HG02678 (cell line): ENCODE data around the gene MAPK7.

ENCODE experiments used
- ATAC-seq: cut with Tn5 transposase; IDR thresholded peaks from one replicate; pipeline ENCODE4 v1.9.1; 2021; ENCODE audit warnings: mild to moderate bottlenecking, moderate library complexity; ENCODE audit not compliant: unreplicated experiment

MAPK7 gene

GRCh38 chr17:19362277-19363113 lies 15.8 kb upstream of the MAPK7 start, which contains the start of gene B9D1:
B9D1 (minus strand) TSS chr17:19362723; CDS start chr17:19362569, 154 bp downstream.
- ATAC-seq: peak; percentile 84

GRCh38 chr17:19363114-19363438 lies 15.2 kb upstream of the MAPK7 start:
- ATAC-seq: no peak

- ATAC-seq: no peak
Observed at GRCh38 chr17:19363460-19364035, 14.8 kb upstream of the MAPK7 start.

- ATAC-seq: no peak
Observed at GRCh38 chr17:19364699-19365498, 13.4 kb upstream of the MAPK7 start.

- ATAC-seq: no peak
Observed at GRCh38 chr17:19365499-19365817, 12.8 kb upstream of the MAPK7 start.

- no peak for ATAC-seq
Observed at GRCh38 chr17:19365833-19366636, 12.3 kb upstream of the MAPK7 start.

GRCh38 chr17:19366637-19366972 lies 11.7 kb upstream of the MAPK7 start:
- ATAC-seq: no peak

GRCh38 chr17:19368229-19368628 lies 10.1 kb upstream of the MAPK7 start:
- no peak for ATAC-seq

GRCh38 chr17:19369107-19369778 lies 9.1 kb upstream of the MAPK7 start:
- no peak for ATAC-seq

- ATAC-seq: no peak
Observed at GRCh38 chr17:19369846-19370492, 8.3 kb upstream of the MAPK7 start.

GRCh38 chr17:19370493-19370960 lies 7.8 kb upstream of the MAPK7 start:
- ATAC-seq: peak; percentile 57

GRCh38 chr17:19371259-19372010 lies 6.9 kb upstream of the MAPK7 start:
- no peak for ATAC-seq

GRCh38 chr17:19372011-19372370 lies 6.3 kb upstream of the MAPK7 start:
- no peak for ATAC-seq

- ATAC-seq: no peak
Observed at GRCh38 chr17:19372439-19372838, 5.9 kb upstream of the MAPK7 start.

GRCh38 chr17:19372866-19373504 lies 5.3 kb upstream of the MAPK7 start:
- no peak for ATAC-seq

GRCh38 chr17:19374136-19374535 lies 4.2 kb upstream of the MAPK7 start:
- no peak for ATAC-seq

- no peak for ATAC-seq
Observed at GRCh38 chr17:19375732-19376131, 2.6 kb upstream of the MAPK7 start.

GRCh38 chr17:19376811-19377210 lies 1.5 kb upstream of the MAPK7 start:
- no peak for ATAC-seq
